K562 (cell line): ENCODE measurements around the gene CCDC88C. TPM values are rescaled to one million over a fixed set of nuclear protein-coding genes. Genes with fewer than 3 reads are reported as not detected.

Source experiments
- NBN ChIP-seq: fragments of 450-650 bp; IDR thresholded peaks from 2 replicates; pipeline ENCODE4 v1.6.1; 2016; ENCODE audit warnings: low read depth, mild to moderate bottlenecking
- TBP ChIP-seq: optimal IDR thresholded peaks from 2 replicates; pipeline ENCODE3; 2011; ENCODE audit warnings: low read depth, low read length, improper control_type of control experiment
- polyA plus RNA-seq, 8 experiments: library from polyadenylated mRNA; depleted of rRNA in 4 of 8; stranded (reverse) in 5 of 8; unstranded in 3 of 8; fragments of >200 nt; fragmentation: Nextera tagmentation in 2 of 8; fragmentation: Illumina TruSeq in 1 of 8; extraction: Ambion mirVana in 2 of 8; extraction: Trizol in 1 of 8; gene quantifications; 2 replicates each; pipeline versions ENCODE4 v1.2.1 to v1.2.3, GENCODE V29; 2011 to 2014; ENCODE audit warnings: inconsistent platforms in 1 of 8, missing spikeins in 1 of 8
- total RNA-seq, 7 experiments: library from RNA; depleted of rRNA in 6 of 7; stranded (reverse); fragments of >200 nt in 6 of 7; fragmentation: Illumina TruSeq in 2 of 7; extraction: Trizol in 2 of 7; gene quantifications; 2 replicates each; pipeline versions ENCODE4 v1.2.1 to v1.2.3, GENCODE V29; 2011 to 2021; ENCODE audit warnings: low replicate concordance in 1 of 7
- TF ChIP-seq, protein P1 (sequence below): fragments of 450-650 bp; IDR thresholded peaks from 2 replicates; pipeline ENCODE4 v1.6.1; 2016; ENCODE audit warnings: mild to moderate bottlenecking, moderate library complexity
- TF ChIP-seq, protein P2 (sequence below): fragments of 250-450 bp; sonication (Bioruptor Pico); IDR thresholded peaks from 2 replicates; pipeline ENCODE4 v1.5.0; 2021; ENCODE audit warnings: mild to moderate bottlenecking, moderate library complexity

Gene CCDC88C
- total and polyA plus RNA-seq, 9 of the 15 experiments (the other 6 are each of a cell fraction or from before 2014, with no cell fraction given), result 0.62 to 22.5 (median 10.7) TPM

DNA sequence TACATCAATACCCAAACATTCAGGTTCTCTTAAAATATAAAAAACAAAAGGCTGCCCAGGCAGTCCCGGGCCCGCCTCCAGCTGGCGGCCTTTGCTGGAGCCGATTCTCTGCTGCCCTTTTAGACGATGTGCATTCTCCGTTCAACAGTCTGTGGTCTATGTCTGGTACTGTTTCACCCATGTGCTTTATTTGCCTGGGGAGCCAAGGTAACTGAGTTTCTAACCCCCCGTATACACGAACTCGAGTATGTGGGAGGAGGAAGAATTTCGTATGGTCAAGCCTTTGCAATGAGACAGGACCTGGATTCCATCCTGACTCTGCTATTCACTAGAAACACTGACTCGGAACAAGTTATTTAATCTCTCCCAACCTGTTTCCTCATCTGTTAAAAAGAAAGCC is 119.0 kb downstream of the CCDC88C start (continued):
- TF ChIP-seq, protein P1, sequence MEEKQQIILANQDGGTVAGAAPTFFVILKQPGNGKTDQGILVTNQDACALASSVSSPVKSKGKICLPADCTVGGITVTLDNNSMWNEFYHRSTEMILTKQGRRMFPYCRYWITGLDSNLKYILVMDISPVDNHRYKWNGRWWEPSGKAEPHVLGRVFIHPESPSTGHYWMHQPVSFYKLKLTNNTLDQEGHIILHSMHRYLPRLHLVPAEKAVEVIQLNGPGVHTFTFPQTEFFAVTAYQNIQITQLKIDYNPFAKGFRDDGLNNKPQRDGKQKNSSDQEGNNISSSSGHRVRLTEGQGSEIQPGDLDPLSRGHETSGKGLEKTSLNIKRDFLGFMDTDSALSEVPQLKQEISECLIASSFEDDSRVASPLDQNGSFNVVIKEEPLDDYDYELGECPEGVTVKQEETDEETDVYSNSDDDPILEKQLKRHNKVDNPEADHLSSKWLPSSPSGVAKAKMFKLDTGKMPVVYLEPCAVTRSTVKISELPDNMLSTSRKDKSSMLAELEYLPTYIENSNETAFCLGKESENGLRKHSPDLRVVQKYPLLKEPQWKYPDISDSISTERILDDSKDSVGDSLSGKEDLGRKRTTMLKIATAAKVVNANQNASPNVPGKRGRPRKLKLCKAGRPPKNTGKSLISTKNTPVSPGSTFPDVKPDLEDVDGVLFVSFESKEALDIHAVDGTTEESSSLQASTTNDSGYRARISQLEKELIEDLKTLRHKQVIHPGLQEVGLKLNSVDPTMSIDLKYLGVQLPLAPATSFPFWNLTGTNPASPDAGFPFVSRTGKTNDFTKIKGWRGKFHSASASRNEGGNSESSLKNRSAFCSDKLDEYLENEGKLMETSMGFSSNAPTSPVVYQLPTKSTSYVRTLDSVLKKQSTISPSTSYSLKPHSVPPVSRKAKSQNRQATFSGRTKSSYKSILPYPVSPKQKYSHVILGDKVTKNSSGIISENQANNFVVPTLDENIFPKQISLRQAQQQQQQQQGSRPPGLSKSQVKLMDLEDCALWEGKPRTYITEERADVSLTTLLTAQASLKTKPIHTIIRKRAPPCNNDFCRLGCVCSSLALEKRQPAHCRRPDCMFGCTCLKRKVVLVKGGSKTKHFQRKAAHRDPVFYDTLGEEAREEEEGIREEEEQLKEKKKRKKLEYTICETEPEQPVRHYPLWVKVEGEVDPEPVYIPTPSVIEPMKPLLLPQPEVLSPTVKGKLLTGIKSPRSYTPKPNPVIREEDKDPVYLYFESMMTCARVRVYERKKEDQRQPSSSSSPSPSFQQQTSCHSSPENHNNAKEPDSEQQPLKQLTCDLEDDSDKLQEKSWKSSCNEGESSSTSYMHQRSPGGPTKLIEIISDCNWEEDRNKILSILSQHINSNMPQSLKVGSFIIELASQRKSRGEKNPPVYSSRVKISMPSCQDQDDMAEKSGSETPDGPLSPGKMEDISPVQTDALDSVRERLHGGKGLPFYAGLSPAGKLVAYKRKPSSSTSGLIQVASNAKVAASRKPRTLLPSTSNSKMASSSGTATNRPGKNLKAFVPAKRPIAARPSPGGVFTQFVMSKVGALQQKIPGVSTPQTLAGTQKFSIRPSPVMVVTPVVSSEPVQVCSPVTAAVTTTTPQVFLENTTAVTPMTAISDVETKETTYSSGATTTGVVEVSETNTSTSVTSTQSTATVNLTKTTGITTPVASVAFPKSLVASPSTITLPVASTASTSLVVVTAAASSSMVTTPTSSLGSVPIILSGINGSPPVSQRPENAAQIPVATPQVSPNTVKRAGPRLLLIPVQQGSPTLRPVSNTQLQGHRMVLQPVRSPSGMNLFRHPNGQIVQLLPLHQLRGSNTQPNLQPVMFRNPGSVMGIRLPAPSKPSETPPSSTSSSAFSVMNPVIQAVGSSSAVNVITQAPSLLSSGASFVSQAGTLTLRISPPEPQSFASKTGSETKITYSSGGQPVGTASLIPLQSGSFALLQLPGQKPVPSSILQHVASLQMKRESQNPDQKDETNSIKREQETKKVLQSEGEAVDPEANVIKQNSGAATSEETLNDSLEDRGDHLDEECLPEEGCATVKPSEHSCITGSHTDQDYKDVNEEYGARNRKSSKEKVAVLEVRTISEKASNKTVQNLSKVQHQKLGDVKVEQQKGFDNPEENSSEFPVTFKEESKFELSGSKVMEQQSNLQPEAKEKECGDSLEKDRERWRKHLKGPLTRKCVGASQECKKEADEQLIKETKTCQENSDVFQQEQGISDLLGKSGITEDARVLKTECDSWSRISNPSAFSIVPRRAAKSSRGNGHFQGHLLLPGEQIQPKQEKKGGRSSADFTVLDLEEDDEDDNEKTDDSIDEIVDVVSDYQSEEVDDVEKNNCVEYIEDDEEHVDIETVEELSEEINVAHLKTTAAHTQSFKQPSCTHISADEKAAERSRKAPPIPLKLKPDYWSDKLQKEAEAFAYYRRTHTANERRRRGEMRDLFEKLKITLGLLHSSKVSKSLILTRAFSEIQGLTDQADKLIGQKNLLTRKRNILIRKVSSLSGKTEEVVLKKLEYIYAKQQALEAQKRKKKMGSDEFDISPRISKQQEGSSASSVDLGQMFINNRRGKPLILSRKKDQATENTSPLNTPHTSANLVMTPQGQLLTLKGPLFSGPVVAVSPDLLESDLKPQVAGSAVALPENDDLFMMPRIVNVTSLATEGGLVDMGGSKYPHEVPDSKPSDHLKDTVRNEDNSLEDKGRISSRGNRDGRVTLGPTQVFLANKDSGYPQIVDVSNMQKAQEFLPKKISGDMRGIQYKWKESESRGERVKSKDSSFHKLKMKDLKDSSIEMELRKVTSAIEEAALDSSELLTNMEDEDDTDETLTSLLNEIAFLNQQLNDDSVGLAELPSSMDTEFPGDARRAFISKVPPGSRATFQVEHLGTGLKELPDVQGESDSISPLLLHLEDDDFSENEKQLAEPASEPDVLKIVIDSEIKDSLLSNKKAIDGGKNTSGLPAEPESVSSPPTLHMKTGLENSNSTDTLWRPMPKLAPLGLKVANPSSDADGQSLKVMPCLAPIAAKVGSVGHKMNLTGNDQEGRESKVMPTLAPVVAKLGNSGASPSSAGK, result no peak
- no peak for TF ChIP-seq TBP
- TF ChIP-seq, protein P2, sequence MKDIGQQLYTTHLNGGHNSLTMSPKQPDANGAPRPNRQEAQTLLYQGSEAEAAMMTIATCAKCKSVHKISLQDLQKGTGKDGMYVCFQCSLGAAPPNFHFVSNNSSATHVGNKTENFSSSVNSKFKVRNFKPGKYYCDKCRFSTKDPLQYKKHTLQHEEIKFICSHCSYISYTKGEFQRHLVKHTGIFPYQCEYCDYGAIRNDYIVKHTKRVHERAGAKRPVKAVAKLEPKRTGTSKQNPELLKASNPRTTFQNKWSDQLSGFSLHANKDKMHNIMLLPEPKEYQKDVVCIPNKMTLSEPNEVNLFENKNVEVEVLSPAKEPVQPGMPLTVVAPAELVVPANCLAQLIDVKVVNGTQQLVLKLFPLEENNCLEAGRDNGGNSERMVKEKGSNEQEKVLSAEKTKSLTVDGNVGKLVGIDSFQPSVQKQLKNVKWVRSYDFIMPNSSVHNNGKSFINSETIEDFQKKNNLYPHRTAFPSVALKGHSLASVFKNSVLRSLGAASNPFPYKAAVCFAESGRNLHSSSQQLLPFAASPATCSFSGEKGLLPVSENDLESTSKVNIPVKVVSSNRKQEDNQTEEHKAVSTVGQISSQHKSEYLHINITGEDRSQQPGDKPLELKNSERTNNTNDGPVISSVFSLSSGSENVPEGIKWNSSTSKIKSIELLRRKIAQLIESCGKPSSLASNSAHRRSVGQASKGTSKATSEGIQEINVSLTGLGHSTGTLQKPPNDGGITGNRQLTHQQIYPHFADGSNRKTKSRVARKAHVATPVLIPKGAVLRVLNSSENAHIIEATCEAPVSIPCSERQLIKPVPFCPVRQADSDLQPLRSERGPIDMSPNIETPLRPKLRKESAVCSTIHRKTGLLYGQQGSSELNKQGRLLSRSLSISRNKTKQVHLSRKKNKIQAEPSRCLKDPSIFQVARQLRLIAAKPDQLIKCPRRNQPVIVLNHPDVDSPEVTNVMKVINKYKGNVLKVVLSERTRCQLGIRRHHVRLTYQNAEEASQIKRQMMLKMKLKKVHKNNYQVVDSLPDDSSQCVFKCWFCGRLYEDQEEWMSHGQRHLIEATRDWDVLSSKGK, result no peak
- TF ChIP-seq NBN, result no peak
